ENCODE measurements around the gene CRACR2B. TPM values are rescaled to one million over a fixed set of nuclear protein-coding genes. Genes with fewer than 3 reads are reported as not detected.

Gene CRACR2B
- total RNA-seq, 1 donor: 0.43 TPM

DNA sequence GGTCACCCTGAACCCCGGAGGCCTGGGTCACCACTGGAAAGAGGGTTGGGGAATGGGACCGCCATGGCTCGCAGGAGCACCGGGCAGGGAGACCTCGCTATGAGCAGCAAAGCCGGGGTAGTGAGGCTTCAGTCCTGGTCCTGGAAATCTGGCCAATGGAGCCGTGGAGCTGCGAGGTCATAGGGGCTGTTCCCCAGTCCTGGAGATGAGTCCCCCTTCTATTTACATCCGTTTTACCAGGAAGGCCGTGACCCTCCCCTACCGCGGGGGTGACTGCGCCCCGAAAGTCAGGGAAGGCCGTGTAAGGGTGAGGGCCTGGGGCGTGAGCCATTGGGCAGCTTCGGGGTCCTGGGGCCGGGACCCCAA is 23.1 kb upstream of the CRACR2B start:
- DNase-seq (ENCODE audit: low read depth): no peak
- H3K4me3 ChIP-seq (ENCODE audit: low read depth, low read length): peak overlapping the region; percentile 68
- TF ChIP-seq, protein P1, sequence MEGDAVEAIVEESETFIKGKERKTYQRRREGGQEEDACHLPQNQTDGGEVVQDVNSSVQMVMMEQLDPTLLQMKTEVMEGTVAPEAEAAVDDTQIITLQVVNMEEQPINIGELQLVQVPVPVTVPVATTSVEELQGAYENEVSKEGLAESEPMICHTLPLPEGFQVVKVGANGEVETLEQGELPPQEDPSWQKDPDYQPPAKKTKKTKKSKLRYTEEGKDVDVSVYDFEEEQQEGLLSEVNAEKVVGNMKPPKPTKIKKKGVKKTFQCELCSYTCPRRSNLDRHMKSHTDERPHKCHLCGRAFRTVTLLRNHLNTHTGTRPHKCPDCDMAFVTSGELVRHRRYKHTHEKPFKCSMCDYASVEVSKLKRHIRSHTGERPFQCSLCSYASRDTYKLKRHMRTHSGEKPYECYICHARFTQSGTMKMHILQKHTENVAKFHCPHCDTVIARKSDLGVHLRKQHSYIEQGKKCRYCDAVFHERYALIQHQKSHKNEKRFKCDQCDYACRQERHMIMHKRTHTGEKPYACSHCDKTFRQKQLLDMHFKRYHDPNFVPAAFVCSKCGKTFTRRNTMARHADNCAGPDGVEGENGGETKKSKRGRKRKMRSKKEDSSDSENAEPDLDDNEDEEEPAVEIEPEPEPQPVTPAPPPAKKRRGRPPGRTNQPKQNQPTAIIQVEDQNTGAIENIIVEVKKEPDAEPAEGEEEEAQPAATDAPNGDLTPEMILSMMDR (IDR thresholded peaks at IDR 0.05; ENCODE audit: insufficient read depth, low read depth, low read length): no peak

DNA sequence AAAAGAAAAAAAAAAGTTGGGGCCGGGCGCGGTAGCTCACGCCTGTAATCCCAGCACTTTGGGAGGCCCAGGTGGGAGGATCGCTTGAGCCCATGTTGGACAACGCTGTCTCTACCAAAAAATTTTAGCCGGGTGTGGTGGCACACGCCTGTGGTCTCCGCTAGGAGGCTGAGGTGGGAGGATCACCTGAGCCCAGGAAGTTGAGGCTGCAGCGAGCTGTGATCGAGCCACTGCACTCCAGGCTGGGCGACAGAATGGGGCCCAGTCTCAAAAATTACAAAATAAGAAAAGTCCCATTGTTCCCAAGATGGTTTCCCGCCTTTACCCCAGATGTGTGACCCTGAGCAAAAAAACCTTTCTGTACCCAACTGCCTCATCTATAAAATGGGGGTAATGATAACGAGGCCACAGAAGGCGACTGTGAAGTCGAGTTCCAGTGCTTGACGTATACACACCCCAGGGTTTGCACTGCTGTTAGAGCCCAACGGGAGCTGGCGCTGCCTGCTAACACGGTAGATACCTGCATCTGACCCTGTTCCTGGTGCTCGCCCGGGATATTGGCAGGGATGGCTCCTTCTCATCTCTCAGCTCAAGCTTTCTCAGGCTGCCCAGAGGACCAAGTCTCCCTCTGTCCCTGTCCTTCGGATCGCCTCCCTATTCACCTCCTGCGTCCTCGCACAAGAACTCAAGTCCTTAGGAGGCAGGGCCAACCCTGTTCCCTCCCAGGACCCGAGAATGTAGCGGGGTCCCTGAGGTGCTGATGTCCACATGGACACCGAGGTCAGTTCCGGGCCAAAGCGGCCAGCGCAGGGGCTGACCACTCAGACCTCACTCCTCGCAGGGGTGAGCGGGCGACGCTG is 19.1 kb upstream of the CRACR2B start:
- peak; percentile 27 for DNase-seq (ENCODE audit: low read depth)
- TF ChIP-seq, protein P1 (IDR thresholded peaks at IDR 0.05; ENCODE audit: insufficient read depth, low read depth, low read length): no peak
- H3K4me3 ChIP-seq (ENCODE audit: low read depth, low read length): peak overlapping the region; percentile 92

DNA sequence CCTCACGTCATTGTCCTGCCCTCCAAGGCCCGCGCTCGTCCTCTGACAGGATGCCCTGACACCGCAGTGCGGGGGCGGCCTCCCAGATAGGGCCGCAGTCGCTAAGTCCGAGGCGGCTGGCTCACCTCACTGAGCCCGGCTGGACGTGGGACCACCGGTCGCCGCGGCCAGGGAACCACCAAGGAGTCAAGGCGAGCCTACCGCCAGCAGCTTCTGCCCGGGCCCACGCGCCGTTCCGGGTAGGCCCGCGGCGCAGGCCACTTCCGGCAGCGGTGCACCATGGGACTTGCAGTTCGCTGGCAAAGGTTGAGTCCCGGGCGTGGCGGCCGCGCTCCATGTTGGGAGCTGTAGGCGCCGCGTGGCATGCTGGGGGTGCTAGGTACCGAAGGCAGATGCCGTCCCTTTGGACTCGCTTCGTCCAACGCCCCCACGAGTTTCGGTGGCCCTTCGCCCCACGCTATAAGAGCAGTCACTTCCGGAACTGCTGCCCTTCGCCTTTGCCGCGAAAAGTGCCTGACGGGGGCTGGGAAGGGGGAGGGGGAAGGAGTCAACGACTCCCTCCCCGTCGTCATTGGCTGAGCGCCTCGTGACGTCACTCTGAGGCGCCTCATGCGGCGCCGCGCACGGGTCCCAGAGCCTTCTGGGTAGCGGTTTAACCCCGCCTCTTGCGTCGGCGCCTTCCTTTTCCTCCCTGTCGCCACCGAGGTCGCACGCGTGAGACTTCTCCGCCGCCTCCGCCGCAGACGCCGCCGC is 18.3 kb upstream of the CRACR2B start, which contains the start of gene RPLP2:
TSS of gene RPLP2 (plus strand) at position 681 of the 753 bp plus-strand sequence. CDS start 268 bp downstream, outside the sequence.
- DNase-seq (ENCODE audit: low read depth): peak; percentile 97
- peak within 1 kb of the TSS; percentile 92 for H3K4me3 ChIP-seq (ENCODE audit: low read depth, low read length)
- TF ChIP-seq, protein P1 (IDR thresholded peaks at IDR 0.05; ENCODE audit: insufficient read depth, low read depth, low read length): no peak

DNA sequence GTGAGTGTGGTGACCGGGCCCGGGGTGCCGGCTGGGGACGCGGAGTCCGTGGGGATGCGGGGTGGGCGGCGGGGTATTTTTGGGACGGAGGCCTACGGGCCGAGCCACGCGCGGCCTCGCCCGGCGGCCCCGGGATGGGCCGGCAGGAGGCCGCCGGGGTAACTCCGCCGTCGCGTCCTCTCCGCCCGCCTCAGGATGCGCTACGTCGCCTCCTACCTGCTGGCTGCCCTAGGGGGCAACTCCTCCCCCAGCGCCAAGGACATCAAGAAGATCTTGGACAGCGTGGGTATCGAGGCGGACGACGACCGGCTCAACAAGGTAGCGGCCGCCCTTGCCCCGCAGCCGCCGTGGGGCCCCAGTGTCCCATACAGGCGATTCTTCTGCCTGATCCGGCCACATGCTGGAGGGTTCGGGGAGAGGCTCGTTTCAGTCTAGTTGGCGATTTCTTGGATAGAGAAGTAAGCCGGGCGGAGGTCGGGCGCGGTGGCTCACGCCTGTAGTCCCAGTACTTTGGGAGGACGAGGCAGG is 17.6 kb upstream of the CRACR2B start:
- peak overlapping the region; percentile 92 for H3K4me3 ChIP-seq (ENCODE audit: low read depth, low read length)
- DNase-seq (ENCODE audit: low read depth): no peak
- TF ChIP-seq, protein P1 (IDR thresholded peaks at IDR 0.05; ENCODE audit: insufficient read depth, low read depth, low read length): peak; percentile 10

DNA sequence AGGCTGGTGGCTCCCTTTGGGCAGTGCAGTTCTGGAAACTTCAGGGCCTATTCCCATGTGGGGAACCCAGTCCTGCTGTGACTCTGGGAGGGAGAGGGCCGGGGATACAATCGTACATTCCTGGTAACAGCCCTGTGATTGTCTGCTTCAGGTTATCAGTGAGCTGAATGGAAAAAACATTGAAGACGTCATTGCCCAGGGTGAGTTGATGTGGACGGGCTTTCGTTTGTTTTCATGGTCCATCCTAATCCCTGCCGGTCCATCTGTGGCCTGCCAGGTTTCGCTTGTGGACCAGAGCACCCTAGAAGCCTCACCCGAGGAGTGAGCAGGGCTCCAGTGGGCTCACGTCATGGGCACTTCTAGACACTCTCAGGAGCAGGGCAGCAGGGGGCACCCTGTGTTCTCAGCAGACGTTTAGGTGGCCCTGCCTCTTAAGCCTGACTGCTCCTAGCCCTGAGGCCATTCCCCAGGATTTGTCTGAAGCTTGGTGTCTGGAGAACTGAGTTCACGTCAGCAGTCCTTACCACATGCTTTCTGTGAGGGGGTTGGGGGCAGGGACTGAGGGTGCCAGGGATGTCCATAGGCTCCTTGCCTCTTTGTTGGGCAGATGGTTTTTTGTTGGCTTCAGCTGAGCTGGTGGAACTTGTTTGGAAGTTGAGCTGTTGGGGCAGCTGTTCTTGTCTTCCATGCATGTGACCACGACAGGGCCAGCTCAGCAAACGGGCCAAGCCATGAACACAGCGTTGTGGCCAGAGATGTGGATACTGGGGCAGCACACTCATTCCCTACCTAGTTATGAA is 16.1 kb upstream of the CRACR2B start:
- H3K4me3 ChIP-seq (ENCODE audit: low read depth, low read length): peak overlapping the region; percentile 9
- TF ChIP-seq, protein P1 (IDR thresholded peaks at IDR 0.05; ENCODE audit: insufficient read depth, low read depth, low read length): peak; percentile 15
- DNase-seq (ENCODE audit: low read depth): no peak

DNA sequence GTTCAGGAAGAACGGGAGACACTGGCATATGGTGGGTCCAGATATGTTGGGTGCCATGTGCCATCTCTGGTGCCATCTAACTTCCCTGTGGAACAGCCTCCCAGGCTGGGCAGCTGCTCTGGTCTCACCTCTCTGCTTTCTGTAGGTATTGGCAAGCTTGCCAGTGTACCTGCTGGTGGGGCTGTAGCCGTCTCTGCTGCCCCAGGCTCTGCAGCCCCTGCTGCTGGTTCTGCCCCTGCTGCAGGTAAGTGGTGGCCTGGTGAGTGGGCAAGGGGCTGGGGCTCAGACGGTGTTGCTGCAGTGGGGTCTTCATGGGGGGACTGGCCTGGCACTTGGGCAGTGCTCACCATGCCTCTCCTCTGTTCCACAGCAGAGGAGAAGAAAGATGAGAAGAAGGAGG is 15.3 kb upstream of the CRACR2B start:
- DNase-seq (ENCODE audit: low read depth): no peak
- TF ChIP-seq, protein P1 (IDR thresholded peaks at IDR 0.05; ENCODE audit: insufficient read depth, low read depth, low read length): no peak
- H3K4me3 ChIP-seq (ENCODE audit: low read depth, low read length): no peak overlapping the region
